ENCODE data around the gene RECK.

The RECK gene

DNA sequence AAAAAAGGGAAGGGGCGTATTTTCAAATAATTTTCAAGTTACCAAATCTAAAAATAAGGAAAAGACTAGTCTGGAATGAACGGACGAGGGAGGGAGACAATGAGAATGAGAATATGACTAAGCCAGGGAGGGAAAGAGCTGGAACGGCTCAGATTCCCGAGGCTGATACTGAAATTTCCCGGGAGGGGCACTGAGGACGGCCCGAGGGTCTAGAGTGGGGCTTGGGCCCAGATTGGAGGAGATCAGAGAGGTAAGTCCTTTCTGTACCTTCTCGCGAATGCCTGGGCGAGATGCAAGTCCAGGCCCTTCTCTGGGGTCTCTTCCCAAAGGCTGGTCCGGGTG lies 129.1 kb downstream of the RECK start:
- no peak for ATAC-seq (ENCODE audit: low read depth)
- H3K4me1 ChIP-seq (ENCODE audit: insufficient read depth, poor library complexity, severe bottlenecking), result peaks cover 14% of the 10 kb centered on the region
- H3K9me3 ChIP-seq (ENCODE audit: severe bottlenecking), result no peaks in the 10 kb centered on the region
- H3K36me3 ChIP-seq (ENCODE audit: low read depth), result no peaks in the 10 kb centered on the region
- no peak for DNase-seq (ENCODE audit: low spot score)
- no peak overlapping the region for H3K27ac ChIP-seq (ENCODE audit: poor library complexity, severe bottlenecking)
- TF ChIP-seq, protein P1, sequence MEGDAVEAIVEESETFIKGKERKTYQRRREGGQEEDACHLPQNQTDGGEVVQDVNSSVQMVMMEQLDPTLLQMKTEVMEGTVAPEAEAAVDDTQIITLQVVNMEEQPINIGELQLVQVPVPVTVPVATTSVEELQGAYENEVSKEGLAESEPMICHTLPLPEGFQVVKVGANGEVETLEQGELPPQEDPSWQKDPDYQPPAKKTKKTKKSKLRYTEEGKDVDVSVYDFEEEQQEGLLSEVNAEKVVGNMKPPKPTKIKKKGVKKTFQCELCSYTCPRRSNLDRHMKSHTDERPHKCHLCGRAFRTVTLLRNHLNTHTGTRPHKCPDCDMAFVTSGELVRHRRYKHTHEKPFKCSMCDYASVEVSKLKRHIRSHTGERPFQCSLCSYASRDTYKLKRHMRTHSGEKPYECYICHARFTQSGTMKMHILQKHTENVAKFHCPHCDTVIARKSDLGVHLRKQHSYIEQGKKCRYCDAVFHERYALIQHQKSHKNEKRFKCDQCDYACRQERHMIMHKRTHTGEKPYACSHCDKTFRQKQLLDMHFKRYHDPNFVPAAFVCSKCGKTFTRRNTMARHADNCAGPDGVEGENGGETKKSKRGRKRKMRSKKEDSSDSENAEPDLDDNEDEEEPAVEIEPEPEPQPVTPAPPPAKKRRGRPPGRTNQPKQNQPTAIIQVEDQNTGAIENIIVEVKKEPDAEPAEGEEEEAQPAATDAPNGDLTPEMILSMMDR (IDR thresholded peaks at IDR 0.05; ENCODE audit: poor library complexity, severe bottlenecking), result no peak
- H3K27me3 ChIP-seq (ENCODE audit: insufficient read depth, poor library complexity, severe bottlenecking), result no peaks in the 10 kb centered on the region
- H3K4me3 ChIP-seq (ENCODE audit: severe bottlenecking), result no peak overlapping the region

- DNase-seq (ENCODE audit: low spot score) (no peak), ATAC-seq (ENCODE audit: low read depth) (peak; percentile 83)
- Histone ChIP-seq H3K27ac (ENCODE audit: poor library complexity, severe bottlenecking) (no peak overlapping the region), H3K36me3 (ENCODE audit: low read depth) (no peaks in the 10 kb centered on the region), H3K9me3 (ENCODE audit: severe bottlenecking) (no peaks in the 10 kb centered on the region), H3K4me1 (ENCODE audit: insufficient read depth, poor library complexity, severe bottlenecking) (peaks cover 14% of the 10 kb centered on the region), H3K27me3 (ENCODE audit: insufficient read depth, poor library complexity, severe bottlenecking) (no peaks in the 10 kb centered on the region), H3K4me3 (ENCODE audit: severe bottlenecking) (peak overlapping the region; percentile 19)
- TF ChIP-seq, protein P1 (IDR thresholded peaks at IDR 0.05; ENCODE audit: poor library complexity, severe bottlenecking), result peak; percentile 97
Measured at GRCh38 chr9:36166168-36166927, 129.6 kb downstream of the RECK start.

DNA sequence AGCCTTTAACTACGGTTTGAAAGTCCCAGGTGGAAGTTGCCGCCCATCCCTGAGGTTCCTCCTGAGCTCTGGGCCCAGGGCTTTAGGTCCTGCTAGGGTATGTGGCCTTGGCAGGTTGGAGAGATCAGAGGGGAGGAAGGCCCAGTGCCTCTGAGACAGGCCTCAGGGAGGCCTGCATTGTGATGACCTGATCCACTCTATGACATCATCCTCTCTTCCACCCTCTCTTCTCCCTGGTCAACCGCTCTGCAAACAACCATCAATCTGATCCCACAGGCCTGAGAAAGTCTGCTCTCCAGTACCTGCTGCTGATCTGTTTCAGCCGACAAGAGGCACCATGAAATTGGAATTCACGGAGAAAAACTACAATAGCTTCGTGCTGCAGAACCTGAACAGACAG lies 132.5 kb downstream of the RECK start, which contains the start of gene CCIN:
Gene CCIN (plus strand): TSS at position 223 of the 400 bp plus-strand sequence. CDS start 115 bp downstream, at position 338.
- H3K9me3 ChIP-seq (ENCODE audit: severe bottlenecking), result no peaks in the 10 kb centered on the region
- H3K27ac ChIP-seq (ENCODE audit: poor library complexity, severe bottlenecking), result no peak within 1 kb of the TSS
- no peak for ATAC-seq (ENCODE audit: low read depth)
- no peaks in the 10 kb centered on the region for H3K27me3 ChIP-seq (ENCODE audit: insufficient read depth, poor library complexity, severe bottlenecking)
- no peaks in the 10 kb centered on the region for H3K4me1 ChIP-seq (ENCODE audit: insufficient read depth, poor library complexity, severe bottlenecking)
- H3K36me3 ChIP-seq (ENCODE audit: low read depth), result no peaks in the 10 kb centered on the region
- H3K4me3 ChIP-seq (ENCODE audit: severe bottlenecking), result no peak within 1 kb of the TSS
- TF ChIP-seq, protein P1 (IDR thresholded peaks at IDR 0.05; ENCODE audit: poor library complexity, severe bottlenecking), result no peak
- no peak for DNase-seq (ENCODE audit: low spot score)

DNA sequence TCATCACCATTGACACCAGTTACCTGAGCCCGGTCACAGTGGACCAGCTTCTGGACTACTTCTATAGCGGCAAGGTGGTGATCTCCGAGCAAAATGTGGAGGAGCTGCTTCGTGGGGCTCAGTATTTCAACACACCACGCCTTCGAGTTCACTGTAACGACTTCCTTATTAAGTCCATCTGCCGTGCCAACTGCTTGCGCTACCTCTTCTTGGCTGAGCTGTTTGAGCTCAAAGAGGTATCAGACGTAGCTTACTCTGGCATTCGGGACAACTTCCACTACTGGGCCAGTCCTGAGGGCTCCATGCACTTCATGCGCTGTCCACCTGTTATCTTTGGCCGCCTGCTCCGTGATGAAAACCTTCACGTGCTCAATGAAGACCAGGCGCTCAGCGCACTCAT lies 133.0 kb downstream of the RECK start:
- no peak overlapping the region for H3K27ac ChIP-seq (ENCODE audit: poor library complexity, severe bottlenecking)
- H3K36me3 ChIP-seq (ENCODE audit: low read depth), result no peaks in the 10 kb centered on the region
- no peaks in the 10 kb centered on the region for H3K27me3 ChIP-seq (ENCODE audit: insufficient read depth, poor library complexity, severe bottlenecking)
- TF ChIP-seq, protein P1 (IDR thresholded peaks at IDR 0.05; ENCODE audit: poor library complexity, severe bottlenecking), result no peak
- ATAC-seq (ENCODE audit: low read depth) (no peak), DNase-seq (ENCODE audit: low spot score) (no peak)
- no peaks in the 10 kb centered on the region for H3K9me3 ChIP-seq (ENCODE audit: severe bottlenecking)
- H3K4me1 ChIP-seq (ENCODE audit: insufficient read depth, poor library complexity, severe bottlenecking), result no peaks in the 10 kb centered on the region
- no peak overlapping the region for H3K4me3 ChIP-seq (ENCODE audit: severe bottlenecking)

GRCh38 chr9:36170531-36170930 lies 133.8 kb downstream of the RECK start:
- no peaks in the 10 kb centered on the region for H3K36me3 ChIP-seq (ENCODE audit: low read depth)
- no peak for DNase-seq (ENCODE audit: low spot score)

More at GRCh38 chr9:36170531-36170930, 133.8 kb downstream of the RECK start:
- no peak overlapping the region for H3K4me3 ChIP-seq (ENCODE audit: severe bottlenecking)
- no peaks in the 10 kb centered on the region for H3K27me3 ChIP-seq (ENCODE audit: insufficient read depth, poor library complexity, severe bottlenecking)
- no peaks in the 10 kb centered on the region for H3K9me3 ChIP-seq (ENCODE audit: severe bottlenecking)
- TF ChIP-seq, protein P1 (IDR thresholded peaks at IDR 0.05; ENCODE audit: poor library complexity, severe bottlenecking), result no peak
- no peak for ATAC-seq (ENCODE audit: low read depth)
- no peaks in the 10 kb centered on the region for H3K4me1 ChIP-seq (ENCODE audit: insufficient read depth, poor library complexity, severe bottlenecking)
- no peak overlapping the region for H3K27ac ChIP-seq (ENCODE audit: poor library complexity, severe bottlenecking)
